GM20431 (cell line): ENCODE data around the gene TRNT1.

Experiments used
- in situ Hi-C: fragments of 300-500 bp; cut with MseI, MboI; formaldehyde crosslinking; loops from one replicate; pipeline ENCODE4 v1.15.0; 2020; ENCODE audit warnings: low sequenced_read_pairs; ENCODE audit not compliant: unreplicated experiment

Gene TRNT1

GRCh38 chr3:3126477-3127431, at the start of gene TRNT1:
Gene TRNT1 (plus strand): TSS chr3:3126940. CDS start chr3:3129041, 2,101 bp downstream.
- in situ Hi-C loops = no loop called here

DNA sequence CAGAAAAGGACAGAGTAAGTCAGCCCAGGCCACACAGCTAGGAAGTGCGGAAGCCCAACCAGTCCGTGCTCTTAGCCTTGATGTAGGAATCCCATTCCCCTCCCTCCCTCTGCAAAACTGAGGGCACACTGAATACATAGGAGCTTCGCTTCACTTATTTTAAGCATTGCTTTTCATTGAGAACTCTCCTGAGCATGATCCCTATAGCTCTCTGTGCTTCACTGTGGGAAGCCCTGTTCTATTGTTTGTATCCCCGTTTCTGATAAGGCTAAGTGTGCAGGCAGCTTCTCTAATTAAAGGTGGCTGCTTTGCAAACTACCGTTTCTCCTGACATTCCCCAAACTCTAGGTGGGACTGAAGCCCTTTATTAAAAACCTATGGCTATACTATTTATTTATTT, 46.4 kb upstream of the TRNT1 start:
- in situ Hi-C loops = no loop called here

DNA sequence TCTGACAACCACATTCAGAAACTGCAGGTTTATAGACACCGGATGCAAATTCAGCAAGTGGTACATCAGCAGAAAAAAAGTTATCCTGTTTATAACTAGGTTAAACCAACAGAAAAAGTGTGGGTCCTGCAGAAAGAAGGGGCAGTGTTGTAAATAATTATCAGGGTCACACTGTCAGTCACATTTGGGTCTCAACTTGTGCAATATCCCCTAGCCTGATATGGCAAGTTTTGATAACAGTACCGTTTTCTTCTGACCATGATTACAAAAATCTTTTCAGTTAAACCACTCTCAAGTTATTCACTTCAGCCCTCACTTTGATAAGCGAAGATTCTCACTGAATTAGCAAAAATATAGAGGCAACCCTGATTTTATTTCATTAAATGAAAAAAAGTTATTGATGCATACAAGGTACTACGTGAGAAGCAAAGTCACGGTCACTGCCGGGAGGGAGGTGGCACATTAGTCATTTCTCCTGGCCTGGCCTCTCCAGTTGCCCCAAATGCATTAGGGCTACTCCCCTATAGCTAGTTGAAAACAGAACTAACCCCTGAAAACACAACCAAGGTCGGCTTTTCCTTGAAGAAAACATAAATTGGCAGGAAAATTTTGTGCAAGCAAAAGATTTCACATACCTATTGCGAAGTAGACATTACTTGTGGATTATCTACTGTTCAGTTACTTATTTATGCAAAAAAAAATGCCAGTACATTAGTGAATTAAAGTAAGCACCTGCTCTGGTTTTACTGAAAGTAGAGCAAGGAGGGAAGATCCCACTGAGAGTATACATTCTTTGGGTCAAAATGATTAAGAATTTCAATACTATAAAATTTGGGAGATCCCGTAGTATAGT, 45.1 kb upstream of the TRNT1 start:
- in situ Hi-C loops = no loop called here

GRCh38 chr3:3082234-3082924, 44.4 kb upstream of the TRNT1 start:
- in situ Hi-C loops = no loop called here

DNA sequence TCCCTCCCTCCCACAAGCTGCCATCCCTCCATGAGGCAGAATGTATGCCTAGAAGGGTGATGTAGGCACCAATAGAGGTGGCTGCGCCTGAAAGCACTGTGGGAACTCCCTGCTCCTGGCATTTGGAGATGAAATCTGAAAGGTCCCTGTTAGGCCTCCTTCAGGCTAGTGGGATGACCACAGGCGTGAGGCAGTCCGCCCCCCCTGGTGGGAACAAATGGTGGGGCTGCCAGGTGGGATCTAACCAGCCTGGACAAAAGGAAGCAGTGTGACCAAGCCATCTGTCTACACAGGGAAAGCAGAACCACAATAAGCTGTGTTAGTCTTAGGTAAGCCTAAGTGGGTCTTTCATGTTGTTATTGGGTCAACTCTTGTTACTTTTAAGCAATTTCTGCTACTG, 41.9 kb upstream of the TRNT1 start:
- in situ Hi-C loops = no loop called here

GRCh38 chr3:3085782-3086181, 41.0 kb upstream of the TRNT1 start:
- in situ Hi-C loops = no loop called here

GRCh38 chr3:3086239-3086638, 40.5 kb upstream of the TRNT1 start:
- in situ Hi-C loops = no loop called here

DNA sequence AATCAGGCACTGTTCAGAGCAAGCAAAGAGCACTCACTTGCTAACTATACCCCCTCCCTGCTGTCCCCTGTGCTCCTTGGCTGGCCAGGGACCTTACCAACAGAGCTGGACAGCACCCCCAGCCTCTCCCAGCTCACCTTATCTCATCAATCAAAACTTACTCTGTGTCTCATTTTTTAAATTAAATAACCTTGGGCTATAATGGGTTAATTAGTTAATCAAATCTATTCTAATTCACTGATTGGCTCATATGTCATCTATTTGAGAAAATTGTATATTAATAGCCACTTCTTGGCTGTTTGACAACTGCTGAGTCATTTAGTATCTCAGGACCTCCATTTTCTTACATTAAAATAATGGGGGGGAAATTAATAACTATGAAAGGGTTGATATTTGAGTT, 39.5 kb upstream of the TRNT1 start:
- in situ Hi-C loops = no loop called here

DNA sequence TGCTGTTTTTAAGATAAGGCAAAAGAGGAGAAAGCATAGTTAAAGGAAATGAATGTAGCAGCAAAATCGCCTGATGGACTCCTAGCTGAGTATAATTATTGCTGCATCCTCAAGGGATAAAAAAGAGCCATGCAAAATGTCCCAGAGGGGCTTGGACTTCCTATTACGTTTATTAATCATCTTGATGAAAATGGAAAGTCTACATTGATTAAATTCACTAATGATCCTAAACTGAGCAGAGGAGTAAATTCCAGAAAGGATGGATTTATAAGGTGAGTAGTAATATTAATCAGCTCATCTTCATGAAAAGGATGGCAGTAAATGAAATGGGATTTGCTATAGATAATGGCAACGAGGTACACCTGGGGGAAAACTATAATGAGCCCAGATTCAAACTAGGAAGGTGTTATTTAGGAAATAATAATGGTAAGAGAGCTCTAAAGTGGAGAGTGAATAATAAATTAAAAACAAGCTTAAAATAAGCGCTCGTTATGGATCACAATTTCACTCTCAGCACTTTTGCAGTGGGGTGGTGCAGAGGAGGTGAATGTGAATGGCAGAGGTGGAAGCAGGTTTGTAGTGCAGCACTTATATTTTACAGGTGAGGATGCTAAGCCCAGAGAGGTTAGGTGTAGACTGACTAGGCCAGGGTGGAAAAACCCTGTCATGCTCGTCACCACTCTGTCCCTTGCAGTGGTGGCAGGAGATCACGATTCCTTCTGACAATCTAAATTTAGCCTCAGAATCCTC, 38.8 kb upstream of the TRNT1 start:
- in situ Hi-C loops = no loop called here

DNA sequence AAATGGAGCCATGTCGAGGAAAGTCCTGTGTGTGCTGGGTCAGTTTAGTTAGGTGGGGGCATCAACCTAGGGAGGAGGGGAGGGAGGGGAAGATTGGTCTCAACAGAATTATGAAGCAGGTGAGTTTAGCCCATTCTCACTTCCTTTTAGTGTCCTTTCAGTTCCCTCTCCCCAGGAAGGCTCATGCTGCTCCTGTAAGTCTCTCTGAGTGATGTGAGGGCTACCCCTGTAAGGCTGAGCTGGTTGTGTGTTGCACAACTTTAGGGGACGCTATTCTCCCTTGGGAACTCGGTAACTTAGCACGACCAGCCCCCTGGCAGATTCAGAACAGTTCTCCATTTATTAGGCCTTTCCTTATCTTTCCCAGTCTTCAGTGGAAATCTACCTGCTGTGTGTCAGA, 37.7 kb upstream of the TRNT1 start:
- in situ Hi-C loops = no loop called here

GRCh38 chr3:3097958-3098357, 28.8 kb upstream of the TRNT1 start:
- in situ Hi-C loops = no loop called here

- in situ Hi-C loops = no loop called here
Measured at GRCh38 chr3:3101660-3102458, 24.9 kb upstream of the TRNT1 start.

- in situ Hi-C loops = no loop called here
Measured at GRCh38 chr3:3102751-3103150, 24.0 kb upstream of the TRNT1 start.

DNA sequence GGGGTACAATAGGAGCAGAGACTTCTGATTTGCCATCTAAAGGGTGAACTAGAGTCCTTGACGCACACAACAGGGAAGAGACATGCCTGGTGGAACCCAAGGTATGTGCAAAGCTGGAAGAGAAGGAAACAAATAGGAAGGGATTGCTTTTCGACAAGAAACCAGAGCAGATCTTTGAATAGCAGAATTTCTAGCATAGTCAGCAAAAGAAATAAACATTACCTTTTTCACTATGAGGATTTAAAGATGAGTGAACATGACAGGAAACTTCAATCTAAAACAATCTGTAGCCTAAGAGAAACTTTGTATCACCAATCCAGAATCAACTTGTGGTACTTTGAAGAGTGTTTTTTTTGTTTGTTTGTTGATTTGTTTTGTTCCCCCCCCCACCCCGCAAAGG, 21.5 kb upstream of the TRNT1 start:
- in situ Hi-C loops = no loop called here

DNA sequence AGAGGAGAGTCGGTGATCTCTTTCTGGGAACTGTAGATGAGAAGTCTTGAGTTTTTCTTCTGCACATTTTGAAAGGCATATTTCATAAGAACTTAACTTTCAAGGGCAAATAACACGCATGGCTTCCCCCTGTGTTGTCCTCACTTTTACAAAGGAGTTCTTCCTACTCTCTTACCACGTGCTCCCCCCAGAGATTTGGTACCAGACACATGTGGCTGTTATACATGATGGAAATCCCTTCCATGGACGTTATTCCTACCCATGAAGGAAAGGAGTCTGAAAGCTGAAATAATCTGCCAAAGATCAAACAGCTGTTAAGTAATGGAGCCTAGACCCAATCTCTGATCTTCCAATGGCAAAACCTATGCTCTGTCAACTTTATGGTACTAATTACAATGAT, 20.9 kb upstream of the TRNT1 start:
- in situ Hi-C loops = no loop called here

DNA sequence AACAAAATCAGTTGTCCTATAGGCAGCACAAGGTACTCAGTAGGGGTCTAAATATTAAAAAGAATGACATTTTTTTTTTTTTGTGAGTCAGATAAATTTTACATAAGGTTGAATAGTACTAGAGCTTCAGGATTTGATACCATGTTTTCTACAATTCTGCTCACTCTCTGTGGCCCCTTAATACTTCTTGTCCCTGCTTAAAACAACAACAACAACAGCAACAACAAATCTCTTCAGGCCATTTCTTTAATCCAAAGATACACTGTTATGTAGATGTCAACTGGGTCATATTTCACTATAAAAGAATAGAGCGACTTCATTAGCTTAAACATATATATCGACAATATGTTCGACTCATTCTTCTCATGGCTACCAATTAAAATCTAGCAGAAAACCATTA, 19.6 kb upstream of the TRNT1 start:
- in situ Hi-C loops = no loop called here

GRCh38 chr3:3107858-3108257, 18.9 kb upstream of the TRNT1 start:
- in situ Hi-C loops = no loop called here

DNA sequence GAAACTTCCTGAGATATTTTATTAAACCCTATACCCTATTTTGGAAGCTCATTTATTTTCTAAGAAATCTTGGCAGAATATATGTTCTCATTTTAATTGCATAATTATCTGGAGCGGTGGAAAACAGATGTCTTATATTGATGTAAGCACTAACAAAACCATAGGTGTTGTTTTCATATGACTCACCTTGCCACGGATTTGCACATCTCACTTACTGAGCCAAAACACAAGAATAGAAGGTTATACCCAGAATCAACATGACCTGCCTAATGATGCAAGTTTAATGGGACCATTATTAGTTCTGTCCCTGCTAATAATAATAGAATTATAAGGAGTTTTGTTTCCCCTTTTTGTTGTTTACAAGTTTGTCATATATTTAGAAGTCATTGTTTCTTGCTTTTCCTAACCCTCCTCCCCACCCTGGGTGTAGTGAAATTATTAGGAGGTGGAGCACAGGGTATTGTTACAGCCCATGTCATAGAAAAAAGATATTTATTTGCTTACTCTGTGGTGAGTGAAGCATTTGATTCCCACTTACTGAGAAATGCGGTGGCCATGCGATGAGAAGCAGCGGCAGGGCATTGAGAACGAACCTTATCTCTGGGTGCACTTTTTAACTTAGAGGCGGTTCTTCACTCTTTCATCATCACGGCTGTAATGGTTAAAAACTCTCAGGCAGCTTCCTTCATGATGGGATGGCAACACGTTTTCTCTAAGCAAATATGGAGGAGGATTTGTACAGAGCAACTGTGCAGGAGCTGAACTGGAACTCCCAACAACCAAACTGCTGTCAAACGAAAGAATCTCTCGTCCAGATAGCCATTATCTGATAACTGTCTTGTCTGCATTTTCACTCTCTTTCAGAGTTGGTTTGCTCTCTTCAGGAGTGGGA, 17.1 kb upstream of the TRNT1 start:
- in situ Hi-C loops = no loop called here
